OCI-LY7 (cell line): ENCODE results near the gene CNIH2.

Experiments
- CTCF ChIP-seq: fragments of 200-600 bp; sonication (generic); conservative IDR thresholded peaks from 2 replicates; pipeline ENCODE4 v1.5.1; 2014; ENCODE audit warnings: mild to moderate bottlenecking, antibody characterized with exemption, low read length, moderate library complexity, mixed read lengths
- EZH2phosphoT487 ChIP-seq: fragments of 200-600 bp; sonication (generic); IDR thresholded peaks from 2 replicates; pipeline ENCODE4 v1.6.1; 2018; ENCODE audit warnings: low read depth, borderline replicate concordance, mild to moderate bottlenecking, mixed run types, antibody characterized with exemption, low read length, moderate library complexity, mixed read lengths

- TF ChIP-seq CTCF (no peak), EZH2phosphoT487 (no peak)
Measured at GRCh38 chr11:66309475-66309874, 31.5 kb downstream of the CNIH2 start.
